ENCODE data around the gene ZNF385C. TPM values are rescaled to one million over a fixed set of nuclear protein-coding genes. Genes with fewer than 3 reads are reported as not detected.

The ZNF385C gene
- total RNA-seq, 1 experiment from 2014 or later: 1.7 TPM

DNA sequence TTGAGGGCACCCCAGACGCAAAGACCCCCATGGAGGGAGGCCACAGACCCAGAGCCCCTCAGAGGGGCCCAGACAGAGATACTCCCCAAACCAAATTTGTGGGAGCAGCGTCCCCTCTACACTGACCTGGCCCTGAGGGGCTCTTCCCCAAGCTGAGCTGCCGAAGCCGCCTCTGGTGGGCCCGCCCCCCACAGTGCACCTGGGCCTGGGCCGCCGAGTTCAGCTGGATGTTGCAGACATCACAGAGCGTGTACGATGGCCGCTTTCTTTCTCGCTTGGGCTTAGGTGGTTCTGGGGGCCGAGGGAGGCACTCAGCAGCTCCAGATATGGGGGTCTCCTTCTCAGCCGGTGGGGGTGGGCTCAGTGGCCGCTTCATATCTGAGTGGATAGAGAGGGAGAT, 35.6 kb downstream of the ZNF385C start:
- Histone ChIP-seq H3K4me3 (no peak overlapping the region), H3K79me2 (ENCODE audit: low read depth) (no peaks in the 10 kb centered on the region), H4K20me1 (ENCODE audit: insufficient read depth) (no peaks in the 10 kb centered on the region), H3K9me2 (ENCODE audit: insufficient read depth) (no peaks in the 10 kb centered on the region), H3K36me3 (ENCODE audit: low read depth) (no peaks in the 10 kb centered on the region), H3K4me1 (replicated peaks; ENCODE audit: insufficient read depth) (no peaks in the 10 kb centered on the region), H3K9me3 (ENCODE audit: insufficient read depth, low read depth) (no peaks in the 10 kb centered on the region), H3K27ac (no peak overlapping the region), H2AFZ (no peak overlapping the region), H3K4me2 (no peak overlapping the region), H3K27me3 (ENCODE audit: insufficient read depth, low read depth) (no peaks in the 10 kb centered on the region), H3F3A (ENCODE audit: insufficient read depth, low read depth) (no peaks in the 10 kb centered on the region)
- intact Hi-C loops (cut with micrococcal nuclease; ENCODE audit: unreplicated experiment): no loop called here
- DNase-seq: no peak
- no TSS peak for BruUV-seq (replicated peaks)
- ChIA-PET POLR2A (ENCODE audit: unreplicated experiment) (no interaction called here), CTCF (no interaction called here)
- TF ChIP-seq, protein P1, sequence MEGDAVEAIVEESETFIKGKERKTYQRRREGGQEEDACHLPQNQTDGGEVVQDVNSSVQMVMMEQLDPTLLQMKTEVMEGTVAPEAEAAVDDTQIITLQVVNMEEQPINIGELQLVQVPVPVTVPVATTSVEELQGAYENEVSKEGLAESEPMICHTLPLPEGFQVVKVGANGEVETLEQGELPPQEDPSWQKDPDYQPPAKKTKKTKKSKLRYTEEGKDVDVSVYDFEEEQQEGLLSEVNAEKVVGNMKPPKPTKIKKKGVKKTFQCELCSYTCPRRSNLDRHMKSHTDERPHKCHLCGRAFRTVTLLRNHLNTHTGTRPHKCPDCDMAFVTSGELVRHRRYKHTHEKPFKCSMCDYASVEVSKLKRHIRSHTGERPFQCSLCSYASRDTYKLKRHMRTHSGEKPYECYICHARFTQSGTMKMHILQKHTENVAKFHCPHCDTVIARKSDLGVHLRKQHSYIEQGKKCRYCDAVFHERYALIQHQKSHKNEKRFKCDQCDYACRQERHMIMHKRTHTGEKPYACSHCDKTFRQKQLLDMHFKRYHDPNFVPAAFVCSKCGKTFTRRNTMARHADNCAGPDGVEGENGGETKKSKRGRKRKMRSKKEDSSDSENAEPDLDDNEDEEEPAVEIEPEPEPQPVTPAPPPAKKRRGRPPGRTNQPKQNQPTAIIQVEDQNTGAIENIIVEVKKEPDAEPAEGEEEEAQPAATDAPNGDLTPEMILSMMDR (conservative IDR thresholded peaks at IDR 0.05): no peak
- TF ChIP-seq EZH2 (IDR thresholded peaks at IDR 0.05; ENCODE audit: low read depth): no peak

DNA sequence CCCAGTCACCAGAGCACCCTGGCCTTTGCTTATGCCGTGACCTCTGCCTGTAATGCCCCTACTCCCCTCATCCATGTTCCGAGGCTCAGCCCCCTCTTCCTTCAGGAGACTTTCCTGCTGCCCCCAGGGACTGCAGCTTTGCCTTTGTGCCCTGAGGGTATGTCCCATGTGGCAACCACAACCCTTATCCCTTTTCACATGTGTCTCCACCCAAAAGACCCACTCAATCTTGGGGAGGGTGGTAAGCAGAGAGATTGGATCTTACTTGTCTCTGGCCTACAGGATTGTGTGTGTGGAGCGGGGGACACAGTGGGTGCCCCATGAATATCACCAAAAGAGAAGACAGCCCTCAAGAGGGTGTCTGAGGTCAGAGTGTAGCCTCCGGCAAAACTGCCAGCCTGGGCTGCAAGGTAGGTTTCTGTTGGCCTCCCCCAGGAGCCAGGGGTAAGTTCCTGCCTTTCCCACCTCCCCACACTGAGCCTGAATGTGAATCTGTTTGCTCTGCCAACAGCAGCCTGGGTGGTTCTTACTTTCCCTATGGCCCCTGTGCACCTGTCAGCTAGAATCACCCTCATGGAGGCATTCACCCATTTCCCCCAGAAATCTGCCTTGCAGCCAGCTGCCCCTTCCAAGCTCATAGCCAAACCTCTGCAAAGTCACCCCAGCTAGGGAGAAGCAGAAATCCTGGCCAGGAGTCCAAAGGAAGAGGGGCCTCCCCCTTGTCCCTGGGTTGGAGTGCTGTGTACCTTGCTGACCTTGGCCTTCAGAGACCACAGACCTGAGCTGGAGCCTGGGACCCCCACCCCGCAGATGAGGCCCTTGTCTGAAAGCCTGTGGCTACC, 36.4 kb downstream of the ZNF385C start:
- Histone ChIP-seq H2AFZ (no peak overlapping the region), H3K27ac (no peak overlapping the region), H3K9me3 (ENCODE audit: insufficient read depth, low read depth) (no peaks in the 10 kb centered on the region), H3K4me3 (no peak overlapping the region), H3K4me1 (replicated peaks; ENCODE audit: insufficient read depth) (no peaks in the 10 kb centered on the region), H3F3A (ENCODE audit: insufficient read depth, low read depth) (no peaks in the 10 kb centered on the region), H3K27me3 (ENCODE audit: insufficient read depth, low read depth) (no peaks in the 10 kb centered on the region), H4K20me1 (ENCODE audit: insufficient read depth) (no peaks in the 10 kb centered on the region), H3K9me2 (ENCODE audit: insufficient read depth) (no peaks in the 10 kb centered on the region), H3K4me2 (no peak overlapping the region), H3K36me3 (ENCODE audit: low read depth) (no peaks in the 10 kb centered on the region), H3K79me2 (ENCODE audit: low read depth) (no peaks in the 10 kb centered on the region)
- TF ChIP-seq EZH2 (IDR thresholded peaks at IDR 0.05; ENCODE audit: low read depth): no peak
- TF ChIP-seq, protein P1 (conservative IDR thresholded peaks at IDR 0.05): no peak
- DNase-seq: no peak
- BruUV-seq (replicated peaks): no TSS peak
- POLR2A ChIA-PET (ENCODE audit: unreplicated experiment): no interaction called here
- CTCF ChIA-PET: no interaction called here
- intact Hi-C loops (cut with micrococcal nuclease; ENCODE audit: unreplicated experiment): no loop called here

DNA sequence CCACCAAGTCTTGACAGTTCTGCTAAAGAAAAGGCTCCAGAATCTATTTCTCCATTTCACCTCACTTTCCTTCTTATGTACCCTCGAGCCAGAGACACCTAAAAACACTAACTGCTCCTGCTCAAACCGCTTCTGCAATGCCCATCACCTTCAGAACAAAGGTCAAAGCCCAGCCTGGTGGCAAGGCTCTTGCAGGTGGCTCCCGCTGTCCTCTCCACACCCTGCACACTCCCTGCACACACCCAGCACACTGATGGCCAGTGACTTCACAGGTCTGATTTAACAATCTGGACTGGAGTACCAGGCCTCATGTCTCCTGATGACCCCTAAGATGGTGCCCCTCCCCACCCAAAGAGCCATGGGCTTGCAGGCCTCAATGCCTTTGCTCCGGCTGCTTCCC, 38.0 kb downstream of the ZNF385C start:
- Histone ChIP-seq H3K79me2 (ENCODE audit: low read depth) (no peaks in the 10 kb centered on the region), H3K27me3 (ENCODE audit: insufficient read depth, low read depth) (0 out of 2 replicates have a peak, but pooled peaks cover 2% of the 10 kb centered on the region), H3K9me3 (ENCODE audit: insufficient read depth, low read depth) (no peaks in the 10 kb centered on the region), H3K9me2 (ENCODE audit: insufficient read depth) (no peaks in the 10 kb centered on the region), H4K20me1 (ENCODE audit: insufficient read depth) (no peaks in the 10 kb centered on the region), H3K4me3 (no peak overlapping the region), H3K4me2 (no peak overlapping the region), H2AFZ (no peak overlapping the region), H3K27ac (no peak overlapping the region), H3K36me3 (ENCODE audit: low read depth) (no peaks in the 10 kb centered on the region), H3K4me1 (replicated peaks; ENCODE audit: insufficient read depth) (no peaks in the 10 kb centered on the region), H3F3A (ENCODE audit: insufficient read depth, low read depth) (no peaks in the 10 kb centered on the region)
- DNase-seq: no peak
- ChIA-PET CTCF (no interaction called here), POLR2A (ENCODE audit: unreplicated experiment) (no interaction called here)
- intact Hi-C loops (cut with micrococcal nuclease; ENCODE audit: unreplicated experiment): no loop called here
- TF ChIP-seq, protein P1 (conservative IDR thresholded peaks at IDR 0.05): no peak
- TF ChIP-seq EZH2 (IDR thresholded peaks at IDR 0.05; ENCODE audit: low read depth): no peak
- no TSS peak for BruUV-seq (replicated peaks)

Data from PC-9 (cell line).